Endothelial cell of umbilical vein (primary cell): Measurements from ENCODE around the gene FBXO44.

Experiments used
- POLR2A ChIP-seq: IDR thresholded peaks from 2 replicates; pipeline ENCODE4 v1.6.1; 2012; ENCODE audit warnings: low read depth, mild to moderate bottlenecking, control low read depth, low read length
- POLR2AphosphoS5 ChIP-seq: IDR thresholded peaks from 2 replicates; pipeline ENCODE4 v1.6.1; 2012; ENCODE audit warnings: low read depth, mild to moderate bottlenecking, control low read depth, low read length, moderate library complexity; ENCODE audit not compliant: insufficient read depth
- TF ChIP-seq, protein P1 (sequence below), 2 donors: IDR thresholded peaks; 1 replicate in 1 of 2; 2 replicates in 1 of 2; pipeline ENCODE4 v1.5.1; 2011; ENCODE audit warnings: low read length in 2 of 2, mild to moderate bottlenecking in 2 of 2, moderate library complexity in 2 of 2, control low read depth in 1 of 2, inconsistent platforms in 1 of 2, low read depth in 1 of 2; ENCODE audit not compliant: insufficient read depth in 1 of 2; ENCODE audit errors: extremely low read depth in 1 of 2

DNA sequence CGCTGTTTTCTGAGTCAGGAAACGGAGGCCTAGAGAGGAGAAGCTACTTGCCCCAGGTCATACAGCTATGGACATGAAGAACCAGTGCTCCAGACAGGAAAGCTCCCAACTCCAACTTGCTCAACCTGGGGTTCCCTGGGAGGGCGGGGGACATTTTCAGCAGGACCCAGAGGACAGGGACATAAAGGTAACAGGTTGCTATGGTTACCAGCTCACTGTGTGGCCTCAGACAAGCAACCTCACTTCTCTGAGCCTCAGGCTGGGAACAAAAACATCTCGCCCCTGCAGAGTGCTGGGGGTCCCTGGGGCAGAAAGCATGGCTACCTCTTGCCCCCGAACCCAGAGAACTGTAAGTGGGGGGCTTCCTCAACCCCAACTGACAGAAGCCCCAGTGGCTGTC, 16.6 kb upstream of the FBXO44 start:
- no peak for TF ChIP-seq POLR2A
- TF ChIP-seq, protein P1, sequence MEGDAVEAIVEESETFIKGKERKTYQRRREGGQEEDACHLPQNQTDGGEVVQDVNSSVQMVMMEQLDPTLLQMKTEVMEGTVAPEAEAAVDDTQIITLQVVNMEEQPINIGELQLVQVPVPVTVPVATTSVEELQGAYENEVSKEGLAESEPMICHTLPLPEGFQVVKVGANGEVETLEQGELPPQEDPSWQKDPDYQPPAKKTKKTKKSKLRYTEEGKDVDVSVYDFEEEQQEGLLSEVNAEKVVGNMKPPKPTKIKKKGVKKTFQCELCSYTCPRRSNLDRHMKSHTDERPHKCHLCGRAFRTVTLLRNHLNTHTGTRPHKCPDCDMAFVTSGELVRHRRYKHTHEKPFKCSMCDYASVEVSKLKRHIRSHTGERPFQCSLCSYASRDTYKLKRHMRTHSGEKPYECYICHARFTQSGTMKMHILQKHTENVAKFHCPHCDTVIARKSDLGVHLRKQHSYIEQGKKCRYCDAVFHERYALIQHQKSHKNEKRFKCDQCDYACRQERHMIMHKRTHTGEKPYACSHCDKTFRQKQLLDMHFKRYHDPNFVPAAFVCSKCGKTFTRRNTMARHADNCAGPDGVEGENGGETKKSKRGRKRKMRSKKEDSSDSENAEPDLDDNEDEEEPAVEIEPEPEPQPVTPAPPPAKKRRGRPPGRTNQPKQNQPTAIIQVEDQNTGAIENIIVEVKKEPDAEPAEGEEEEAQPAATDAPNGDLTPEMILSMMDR (IDR thresholded peaks at IDR 0.05; ENCODE audit: extremely low read depth in 1 of 2, insufficient read depth in 1 of 2, low read depth in 1 of 2, low read length in 2 of 2), result no peak
- no peak for TF ChIP-seq POLR2AphosphoS5
